GM23248 (cell line): Measurements from ENCODE around the gene TNIK. TPM values are rescaled to one million over a fixed set of nuclear protein-coding genes. Genes with fewer than 3 reads are reported as not detected.

Experiments
- DNase-seq: peaks from one replicate; pipeline ENCODE4 v3.0.0-alpha.2; 2015
- H2AFZ ChIP-seq: fragments of 200-600 bp; sonication (generic); 2 replicates; pipeline ENCODE4 v1.6.1; 2016; ENCODE audit warnings: antibody characterized with exemption
- H3F3A ChIP-seq: fragments of 200-600 bp; sonication (generic); 2 replicates; pipeline ENCODE4 v1.6.1; 2016; ENCODE audit warnings: mild to moderate bottlenecking, antibody characterized with exemption, mixed run types; ENCODE audit not compliant: insufficient read depth
- H3K27ac ChIP-seq: fragments of 200-600 bp; sonication (generic); 2 replicates; pipeline ENCODE4 v1.5.1; 2016; ENCODE audit warnings: mild to moderate bottlenecking
- H3K27me3 ChIP-seq: fragments of 200-600 bp; sonication (generic); replicated peaks from 2 replicates; pipeline ENCODE4 v1.6.1; 2016; ENCODE audit warnings: mild to moderate bottlenecking; ENCODE audit not compliant: insufficient read depth
- H3K36me3 ChIP-seq: fragments of 200-600 bp; sonication (generic); 2 replicates; pipeline ENCODE4 v1.6.1; 2016; ENCODE audit warnings: low read depth, mild to moderate bottlenecking
- H3K4me1 ChIP-seq: fragments of 200-600 bp; sonication (generic); 2 replicates; pipeline ENCODE4 v1.6.1; 2016; ENCODE audit warnings: mild to moderate bottlenecking; ENCODE audit not compliant: insufficient read depth
- H3K4me2 ChIP-seq: fragments of 200-600 bp; sonication (generic); one replicate; pipeline ENCODE4 v1.6.1; 2016; ENCODE audit warnings: mild to moderate bottlenecking; ENCODE audit not compliant: unreplicated experiment
- H3K4me3 ChIP-seq: fragments of 200-600 bp; sonication (generic); 2 replicates; pipeline ENCODE4 v1.5.1; 2016; ENCODE audit warnings: mild to moderate bottlenecking
- H3K79me2 ChIP-seq: fragments of 200-600 bp; sonication (generic); 2 replicates; pipeline ENCODE4 v1.6.1; 2016; ENCODE audit warnings: mild to moderate bottlenecking; ENCODE audit not compliant: insufficient read depth
- H3K9ac ChIP-seq: fragments of 200-600 bp; sonication (generic); 2 replicates; pipeline ENCODE4 v1.6.1; 2016; ENCODE audit warnings: mild to moderate bottlenecking
- H3K9me2 ChIP-seq: fragments of 200-600 bp; sonication (generic); 2 replicates; pipeline ENCODE4 v1.6.1; 2016; ENCODE audit warnings: mixed run types, mild to moderate bottlenecking, moderate library complexity; ENCODE audit not compliant: insufficient read depth
- H3K9me3 ChIP-seq: fragments of 200-600 bp; sonication (generic); one replicate; pipeline ENCODE4 v1.6.1; 2017; ENCODE audit warnings: low read depth
- H4K20me1 ChIP-seq: fragments of 200-600 bp; sonication (generic); 2 replicates; pipeline ENCODE4 v1.6.0; 2016; ENCODE audit not compliant: insufficient read depth
- EZH2 ChIP-seq: fragments of 200-600 bp; sonication (generic); IDR thresholded peaks from 2 replicates; pipeline ENCODE4 v1.6.1; 2018; ENCODE audit warnings: antibody characterized with exemption, mild to moderate bottlenecking; ENCODE audit not compliant: insufficient read depth, poor library complexity, severe bottlenecking
- EZH2phosphoT487 ChIP-seq: fragments of 200-600 bp; sonication (generic); IDR thresholded peaks from 2 replicates; pipeline ENCODE4 v1.6.1; 2018; ENCODE audit warnings: antibody characterized with exemption, moderate library complexity, mild to moderate bottlenecking, low read depth; ENCODE audit not compliant: insufficient read depth
- WGBS, 2 experiments: methylation state at CpG; one replicate each; pipeline ENCODE4 v1.1.6; 2015 to 2017; ENCODE audit warnings: low lambda C conversion rate in 2 of 2, low coverage in 1 of 2; ENCODE audit errors: missing lambda C conversion rate in 2 of 2; 5-methylcytosine and 5-hydroxymethylcytosine counted together
- in situ Hi-C: fragments of 300-500 bp; cut with MboI; formaldehyde crosslinking; loops from 2 replicates; pipeline ENCODE4 v1.15.0; 2020
- polyA plus RNA-seq: library from polyadenylated mRNA; unstranded; fragments of >200 nt; fragmentation: Nextera tagmentation; extraction: Ambion mirVana; gene quantifications from 2 replicates; pipeline ENCODE4 v1.2.1, GENCODE V29; 2016
- total RNA-seq: library from RNA; depleted of rRNA; stranded (reverse); fragments of >200 nt; shearing (Covaris generic); gene quantifications from 2 replicates; pipeline ENCODE4 v1.2.3, GENCODE V29; 2014

Gene TNIK
- total and polyA plus RNA-seq, 2 experiments from 2014 or later = 0.80 to 2.3 TPM

DNA sequence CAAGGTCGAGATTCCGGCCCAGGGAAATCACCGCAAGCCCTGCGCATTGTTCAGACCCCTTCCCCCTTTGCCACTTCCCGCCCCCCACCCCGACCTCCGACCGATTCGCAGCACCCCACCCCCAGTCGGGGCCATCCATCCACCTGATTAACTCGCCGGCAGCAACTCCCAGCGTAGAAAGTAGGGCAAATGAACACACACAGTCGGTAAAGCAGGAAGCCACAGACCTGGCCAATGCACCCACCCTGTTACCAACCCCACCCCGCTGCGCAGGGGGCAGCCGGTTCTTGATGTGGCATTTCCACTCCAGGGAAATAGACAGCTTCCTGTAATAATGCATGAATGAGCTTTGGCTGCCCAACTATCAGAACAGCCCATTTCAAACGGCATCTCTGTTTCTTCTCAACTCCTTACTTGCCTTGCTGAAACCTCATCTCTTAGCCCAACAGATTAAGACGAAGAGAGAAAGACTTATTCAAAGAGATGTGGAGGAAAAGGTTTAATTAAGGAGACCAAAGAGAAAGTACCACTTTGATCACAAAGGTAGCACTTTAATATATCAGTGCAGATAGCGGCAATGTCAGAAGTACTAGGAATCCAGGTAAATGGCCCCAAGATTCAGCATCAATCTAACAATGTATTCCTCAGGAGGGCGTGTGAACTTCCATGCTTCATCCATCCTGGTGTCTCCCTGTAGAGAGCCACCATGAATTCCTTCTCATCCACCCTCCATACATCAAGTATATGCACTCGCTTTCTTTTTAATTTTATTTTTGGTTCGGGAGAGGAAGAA lies 1.9 kb downstream of the TNIK start:
- Histone ChIP-seq H4K20me1 (no peaks in the 10 kb centered on the region), H3K27ac (no peak overlapping the region), H3K4me3 (peak overlapping the region; percentile 84), H2AFZ (peak overlapping the region; percentile 91), H3K4me2 (peak overlapping the region; percentile 88), H3K9ac (no peak overlapping the region), H3F3A (no peaks in the 10 kb centered on the region), H3K9me3 (no peaks in the 10 kb centered on the region), H3K79me2 (no peaks in the 10 kb centered on the region), H3K27me3 (peaks cover 6% of the 10 kb centered on the region; the same call in 1 of the 2 replicates), H3K9me2 (no peaks in the 10 kb centered on the region), H3K36me3 (no peaks in the 10 kb centered on the region), H3K4me1 (no peaks in the 10 kb centered on the region)
- 65 to 70% methylated on average over 12 to 23 of the region's 23 CpGs for WGBS, 2 experiments
- in situ Hi-C loops = no loop called here
- TF ChIP-seq EZH2phosphoT487 (no peak), EZH2 (no peak)
- peak; percentile 4 for DNase-seq

DNA sequence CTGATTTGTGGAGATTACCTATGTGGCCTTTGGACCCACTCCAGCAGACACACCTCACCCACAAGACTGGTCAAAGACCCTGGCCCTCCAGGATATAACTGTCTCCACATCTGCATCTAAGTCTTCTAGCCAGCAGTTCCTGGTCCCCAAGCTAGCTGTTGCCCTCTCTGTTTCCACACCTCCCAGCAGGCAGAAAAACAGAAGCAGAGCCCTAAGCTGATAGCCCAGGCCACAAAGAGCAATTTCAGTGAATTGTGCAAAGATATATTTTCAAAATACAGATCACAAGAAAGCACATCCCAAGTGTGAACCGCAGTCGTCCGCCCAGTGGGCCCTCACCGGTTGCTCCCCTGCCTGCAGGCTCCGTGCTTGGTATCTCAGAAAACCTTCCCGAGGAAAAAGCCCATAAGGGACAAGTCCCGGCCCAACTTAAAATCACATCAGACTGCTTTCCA lies 2.6 kb downstream of the TNIK start:
- no peak overlapping the region for H2AFZ ChIP-seq
- H3K9ac ChIP-seq = no peak overlapping the region
- H3K27ac ChIP-seq = no peak overlapping the region
- no peaks in the 10 kb centered on the region for H3K36me3 ChIP-seq
- H4K20me1 ChIP-seq = no peaks in the 10 kb centered on the region
- no peak overlapping the region for H3K4me2 ChIP-seq
- H3K9me3 ChIP-seq = no peaks in the 10 kb centered on the region
- no peaks in the 10 kb centered on the region for H3F3A ChIP-seq
- no peak for DNase-seq
- no peaks in the 10 kb centered on the region for H3K79me2 ChIP-seq
- no peaks in the 10 kb centered on the region for H3K4me1 ChIP-seq
- H3K9me2 ChIP-seq = no peaks in the 10 kb centered on the region
- TF ChIP-seq EZH2phosphoT487 (no peak), EZH2 (no peak)
- no peak overlapping the region for H3K4me3 ChIP-seq
- H3K27me3 ChIP-seq = peaks cover 6% of the 10 kb centered on the region; the same call in 1 of the 2 replicates
- 88% methylated on average over 7 of the region's 7 CpGs for WGBS, 2 experiments
- in situ Hi-C loops = no loop called here

DNA sequence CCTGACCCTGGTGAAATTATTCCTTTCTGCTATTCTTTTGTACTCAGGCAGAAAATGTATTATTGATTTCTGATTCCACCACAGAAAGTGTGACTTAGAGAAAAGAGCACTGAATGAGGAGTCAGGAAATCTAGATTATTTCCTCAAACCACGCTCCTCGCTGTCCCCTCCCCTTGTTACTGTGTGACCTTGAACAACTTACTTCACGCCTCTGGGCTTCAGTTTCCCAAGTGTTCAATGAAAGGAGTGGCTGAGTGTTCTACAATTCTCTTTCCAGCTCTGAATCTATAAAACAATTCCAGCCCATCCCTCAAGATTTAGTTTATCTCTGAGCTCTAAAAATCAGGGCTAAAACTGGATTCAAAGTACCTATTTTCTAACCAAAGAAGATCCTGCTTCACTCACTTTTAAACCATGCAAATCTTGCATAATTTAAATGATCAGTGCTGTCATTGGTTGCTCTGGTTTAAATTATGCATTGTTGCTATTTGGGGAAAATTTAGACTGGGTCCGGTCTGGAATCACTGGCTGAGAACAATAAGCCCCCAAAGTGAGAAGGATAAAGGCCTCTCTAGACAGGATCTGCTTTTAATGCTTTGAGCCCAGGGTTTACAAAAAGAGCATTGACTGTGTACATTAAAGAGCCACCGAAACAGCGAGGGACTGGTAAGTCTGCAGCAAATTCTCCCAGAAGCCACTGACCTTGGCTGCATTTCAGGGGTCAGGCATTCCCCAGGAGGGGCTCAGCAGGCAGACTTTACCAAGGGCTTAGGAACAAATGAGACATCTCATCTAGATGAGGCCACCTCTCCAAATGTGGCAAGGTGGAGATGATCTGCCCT lies 3.2 kb downstream of the TNIK start:
- 91 to 95% methylated on average over 6 of the region's 6 CpGs for WGBS, 2 experiments
- H3K36me3 ChIP-seq = no peaks in the 10 kb centered on the region
- no peaks in the 10 kb centered on the region for H3K9me3 ChIP-seq
- no peak for TF ChIP-seq EZH2
- no peak for TF ChIP-seq EZH2phosphoT487
- no peak overlapping the region for H3K4me3 ChIP-seq
- H4K20me1 ChIP-seq = no peaks in the 10 kb centered on the region
- no peaks in the 10 kb centered on the region for H3F3A ChIP-seq
- H3K4me1 ChIP-seq = no peaks in the 10 kb centered on the region
- H3K27me3 ChIP-seq = peaks cover 3% of the 10 kb centered on the region; the same call in 1 of the 2 replicates
- in situ Hi-C loops = no loop called here
- H2AFZ ChIP-seq = no peak overlapping the region
- no peak overlapping the region for H3K27ac ChIP-seq
- H3K4me2 ChIP-seq = no peak overlapping the region
- no peak for DNase-seq
- no peaks in the 10 kb centered on the region for H3K79me2 ChIP-seq
- no peak overlapping the region for H3K9ac ChIP-seq
- H3K9me2 ChIP-seq = no peaks in the 10 kb centered on the region

DNA sequence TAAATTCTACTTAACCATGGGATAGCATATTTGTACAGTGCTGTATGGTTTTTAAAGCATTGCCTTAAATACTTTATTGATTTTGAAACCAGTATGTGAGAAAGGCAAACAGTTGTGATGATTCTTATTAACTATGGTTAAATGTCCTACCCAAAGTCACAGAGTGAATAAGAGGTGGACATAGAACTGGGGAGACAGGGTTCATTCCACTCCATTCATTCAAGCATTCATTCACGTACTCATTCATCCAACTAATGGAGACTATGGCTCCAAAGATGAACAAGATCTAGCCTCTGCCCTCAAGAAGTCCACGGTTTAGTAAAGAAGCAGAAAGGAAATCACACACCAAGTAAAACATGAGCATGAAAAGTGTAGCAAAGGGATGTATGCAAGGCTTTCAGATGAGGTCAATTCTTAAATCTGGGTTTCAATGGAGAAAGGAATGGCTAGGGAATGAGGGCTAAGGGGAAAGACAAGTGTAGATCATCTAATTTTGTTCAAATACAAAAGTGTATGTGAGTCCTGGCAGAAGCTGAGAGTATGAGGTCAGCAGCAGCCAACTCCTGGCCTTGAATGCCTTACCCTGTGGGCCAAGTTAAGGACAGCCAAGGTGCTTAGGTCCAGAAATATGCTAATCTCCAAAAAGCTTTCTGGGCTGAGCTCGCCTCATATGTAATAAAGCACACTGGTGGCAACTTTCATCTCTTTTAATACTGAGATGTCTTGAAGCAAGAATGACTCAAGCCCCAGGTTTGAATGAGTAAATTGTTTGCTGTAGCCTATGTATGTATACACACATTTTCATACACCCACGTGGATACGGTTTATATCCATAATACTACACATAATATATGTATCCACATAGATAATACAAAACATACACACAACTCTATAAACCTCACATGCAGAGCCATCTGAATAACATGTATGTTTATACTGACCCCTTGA lies 4.3 kb downstream of the TNIK start:
- Histone ChIP-seq H3K36me3 (no peaks in the 10 kb centered on the region), H3K27me3 (no peaks in the 10 kb centered on the region), H3K27ac (no peak overlapping the region), H3K9ac (no peak overlapping the region), H3K9me2 (no peaks in the 10 kb centered on the region), H3K4me1 (no peaks in the 10 kb centered on the region), H3K4me2 (no peak overlapping the region), H2AFZ (no peak overlapping the region), H4K20me1 (no peaks in the 10 kb centered on the region), H3K4me3 (no peak overlapping the region), H3F3A (no peaks in the 10 kb centered on the region), H3K9me3 (no peaks in the 10 kb centered on the region), H3K79me2 (no peaks in the 10 kb centered on the region)
- in situ Hi-C loops = no loop called here
- 60% methylated on average over 5 of the region's 5 CpGs for WGBS, 2 experiments
- no peak for DNase-seq
- no peak for TF ChIP-seq EZH2phosphoT487
- TF ChIP-seq EZH2 = no peak
